ENCODE measurements around the gene IL1B.

IL1B gene

GRCh38 chr2:112794131-112794733 is 42.3 kb downstream of the IL1B start:
- Histone ChIP-seq H3K9me2 (replicated peaks; ENCODE audit: control insufficient read depth, low read length) (no peaks in the 10 kb centered on the region), H3K4me2 (ENCODE audit: low read length) (peak overlapping the region; percentile 44), H3K27me3 (ENCODE audit: control insufficient read depth, low read length) (no peaks in the 10 kb centered on the region), H3K36me3 (ENCODE audit: control insufficient read depth, low read length) (no peaks in the 10 kb centered on the region), H4K20me1 (ENCODE audit: control insufficient read depth, insufficient read depth, low read depth, low read length) (no peaks in the 10 kb centered on the region), H3K79me2 (ENCODE audit: control insufficient read depth, low read length) (no peaks in the 10 kb centered on the region), H3F3A (ENCODE audit: control insufficient read depth, insufficient read depth) (no peaks in the 10 kb centered on the region), H3K4me1 (ENCODE audit: control insufficient read depth, low read length) (peaks cover 20% of the 10 kb centered on the region), H3K27ac (ENCODE audit: low read depth, low read length) (peak overlapping the region; percentile 28; the same call in 1 of the 2 replicates), H3K4me3 (ENCODE audit: low read length) (no peak overlapping the region), H3K9me3 (ENCODE audit: control insufficient read depth, insufficient read depth, low read length) (no peaks in the 10 kb centered on the region)
- no peak for TF ChIP-seq EZH2phosphoT487 (IDR thresholded peaks at IDR 0.05; ENCODE audit: borderline replicate concordance, low read length)
- no peak for TF ChIP-seq CTCF (IDR thresholded peaks at IDR 0.05; ENCODE audit: low read depth, low read length, poor library complexity, severe bottlenecking)

DNA sequence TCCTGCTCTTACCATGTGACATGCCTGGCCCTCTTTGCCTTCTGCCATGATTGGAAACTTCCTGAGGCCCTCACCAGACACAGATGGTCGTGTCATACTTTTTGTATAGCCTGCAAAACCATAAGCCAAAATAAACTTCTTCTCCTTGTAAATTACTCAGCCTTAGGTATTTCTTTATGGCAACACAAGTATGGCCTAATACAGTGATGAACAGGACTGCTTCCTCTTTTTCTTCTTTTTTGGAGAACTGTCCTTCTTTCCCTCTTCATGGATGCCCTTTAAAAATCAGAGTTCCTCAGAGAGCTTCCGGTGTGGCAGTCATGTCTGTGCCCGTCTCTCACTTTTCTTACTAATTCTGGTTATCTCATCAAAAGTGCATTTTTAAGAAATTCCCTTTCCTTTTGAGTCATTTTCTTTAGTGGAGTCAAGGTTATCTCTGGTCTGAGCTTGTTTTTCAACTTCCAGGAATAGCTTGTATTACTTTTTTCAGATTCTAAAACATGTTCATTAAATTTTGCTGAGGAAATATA is 43.1 kb downstream of the IL1B start:
- Histone ChIP-seq H4K20me1 (ENCODE audit: control insufficient read depth, insufficient read depth, low read depth, low read length) (no peaks in the 10 kb centered on the region), H3K9me2 (replicated peaks; ENCODE audit: control insufficient read depth, low read length) (no peaks in the 10 kb centered on the region), H3K27ac (ENCODE audit: low read depth, low read length) (peak overlapping the region; percentile 28; the same call in 1 of the 2 replicates), H3K4me2 (ENCODE audit: low read length) (peak overlapping the region; percentile 44; the same call in 1 of the 2 replicates), H3K36me3 (ENCODE audit: control insufficient read depth, low read length) (no peaks in the 10 kb centered on the region), H3K79me2 (ENCODE audit: control insufficient read depth, low read length) (no peaks in the 10 kb centered on the region), H3K27me3 (ENCODE audit: control insufficient read depth, low read length) (no peaks in the 10 kb centered on the region), H3K4me1 (ENCODE audit: control insufficient read depth, low read length) (peaks cover 20% of the 10 kb centered on the region), H3K9me3 (ENCODE audit: control insufficient read depth, insufficient read depth, low read length) (no peaks in the 10 kb centered on the region), H3K4me3 (ENCODE audit: low read length) (no peak overlapping the region), H3F3A (ENCODE audit: control insufficient read depth, insufficient read depth) (no peaks in the 10 kb centered on the region)
- TF ChIP-seq EZH2phosphoT487 (IDR thresholded peaks at IDR 0.05; ENCODE audit: borderline replicate concordance, low read length) (no peak), CTCF (IDR thresholded peaks at IDR 0.05; ENCODE audit: low read depth, low read length, poor library complexity, severe bottlenecking) (no peak)

GRCh38 chr2:112792419-112792818 is 44.2 kb downstream of the IL1B start:
- no peak overlapping the region for H3K4me2 ChIP-seq (ENCODE audit: low read length)
- H3K27me3 ChIP-seq (ENCODE audit: control insufficient read depth, low read length), result no peaks in the 10 kb centered on the region
- H3F3A ChIP-seq (ENCODE audit: control insufficient read depth, insufficient read depth), result no peaks in the 10 kb centered on the region
- H3K9me3 ChIP-seq (ENCODE audit: control insufficient read depth, insufficient read depth, low read length), result no peaks in the 10 kb centered on the region
- H3K4me1 ChIP-seq (ENCODE audit: control insufficient read depth, low read length), result peaks cover 20% of the 10 kb centered on the region
- no peaks in the 10 kb centered on the region for H3K9me2 ChIP-seq (replicated peaks; ENCODE audit: control insufficient read depth, low read length)
- no peak overlapping the region for H3K27ac ChIP-seq (ENCODE audit: low read depth, low read length)
- no peaks in the 10 kb centered on the region for H3K79me2 ChIP-seq (ENCODE audit: control insufficient read depth, low read length)
- H4K20me1 ChIP-seq (ENCODE audit: control insufficient read depth, insufficient read depth, low read depth, low read length), result no peaks in the 10 kb centered on the region
- no peaks in the 10 kb centered on the region for H3K36me3 ChIP-seq (ENCODE audit: control insufficient read depth, low read length)
- TF ChIP-seq EZH2phosphoT487 (IDR thresholded peaks at IDR 0.05; ENCODE audit: borderline replicate concordance, low read length), result no peak
- TF ChIP-seq CTCF (IDR thresholded peaks at IDR 0.05; ENCODE audit: low read depth, low read length, poor library complexity, severe bottlenecking), result no peak
- no peak overlapping the region for H3K4me3 ChIP-seq (ENCODE audit: low read length)

All from DOHH2 (cell line).